Keratinocyte (primary cell): ENCODE results near the gene LGALS16. TPM values are rescaled to one million over a fixed set of nuclear protein-coding genes. Genes with fewer than 3 reads are reported as not detected.

Experiments used
- DNase-seq: peaks from one replicate; pipeline ENCODE4 v3.0.0-alpha.2; 2011; ENCODE audit warnings: low read depth, missing footprints, low spot score
- FAIRE-seq: peaks from 2 replicates; lab custom pipeline; 2011; peaks lifted over from hg19 to GRCh38; lab: Jason Lieb, UNC
- H2AFZ ChIP-seq: 2 replicates; pipeline ENCODE4 v1.6.0; 2012; ENCODE audit warnings: low read length, control low read depth, inconsistent platforms; ENCODE audit not compliant: control insufficient read depth
- H3K27ac ChIP-seq: 2 replicates; pipeline ENCODE4 v1.5.1; 2011; ENCODE audit warnings: low read length; ENCODE audit not compliant: control insufficient read depth, insufficient read depth
- H3K27me3 ChIP-seq: 3 replicates; pipeline ENCODE4 v1.6.0; 2011; ENCODE audit warnings: low read length; ENCODE audit not compliant: control insufficient read depth, insufficient read depth; ENCODE audit errors: extremely low read depth
- H3K36me3 ChIP-seq, 2 experiments: 2 replicates in 1 of 2; 3 replicates in 1 of 2; pipeline ENCODE4 v1.5.1; 2011; ENCODE audit warnings: low read length in 2 of 2, mild to moderate bottlenecking in 1 of 2; ENCODE audit not compliant: control insufficient read depth in 2 of 2, insufficient read depth in 2 of 2; ENCODE audit errors: extremely low read depth in 1 of 2
- H3K4me1 ChIP-seq: 3 replicates; pipeline ENCODE4 v1.5.1; 2011; ENCODE audit warnings: low read length; ENCODE audit not compliant: control insufficient read depth, insufficient read depth; ENCODE audit errors: extremely low read depth
- H3K4me2 ChIP-seq: 3 replicates; pipeline ENCODE4 v1.6.0; 2011; ENCODE audit warnings: low read depth, low read length; ENCODE audit not compliant: control insufficient read depth, insufficient read depth; ENCODE audit errors: extremely low read depth
- H3K4me3 ChIP-seq, 3 experiments: fragments of 200-600 bp in 1 of 3; sonication (generic) in 1 of 3; 2 replicates in 2 of 3; 3 replicates in 1 of 3; pipeline ENCODE4 v1.5.1; 2011 to 2016; ENCODE audit warnings: low read length in 3 of 3, mild to moderate bottlenecking in 3 of 3, control low read depth in 2 of 3, inconsistent platforms in 1 of 3, low read depth in 1 of 3, mixed read lengths in 1 of 3, mixed run types in 1 of 3, moderate library complexity in 1 of 3; ENCODE audit not compliant: control insufficient read depth in 2 of 3, insufficient read depth in 2 of 3; ENCODE audit errors: extremely low read depth in 1 of 3
- H3K79me2 ChIP-seq: 2 replicates; pipeline ENCODE4 v1.6.0; 2012; ENCODE audit warnings: low read length; ENCODE audit not compliant: control insufficient read depth, insufficient read depth
- H3K9ac ChIP-seq: 3 replicates; pipeline ENCODE4 v1.6.0; 2011; ENCODE audit warnings: low read length; ENCODE audit not compliant: control insufficient read depth, insufficient read depth; ENCODE audit errors: extremely low read depth
- H3K9me1 ChIP-seq: 3 replicates; pipeline ENCODE4 v1.6.0; 2011; ENCODE audit warnings: low read length; ENCODE audit not compliant: control insufficient read depth, insufficient read depth; ENCODE audit errors: extremely low read depth
- H3K9me3 ChIP-seq: 2 replicates; pipeline ENCODE4 v1.5.1; 2012; ENCODE audit warnings: low read depth, low read length; ENCODE audit not compliant: control insufficient read depth
- H4K20me1 ChIP-seq: 3 replicates; pipeline ENCODE4 v1.6.0; 2011; ENCODE audit warnings: low read length; ENCODE audit not compliant: control insufficient read depth, insufficient read depth; ENCODE audit errors: extremely low read depth
- EZH2 ChIP-seq: IDR thresholded peaks from one replicate; pipeline ENCODE4 v1.6.1; 2012; ENCODE audit warnings: inconsistent platforms, mild to moderate bottlenecking, low read length, moderate library complexity
- dilution Hi-C: fragments of 300-500 bp; cut with MboI; formaldehyde crosslinking; loops from one replicate; pipeline ENCODE4 v1.7.0; 2020; ENCODE audit warnings: low sequenced_read_pairs; ENCODE audit not compliant: extremely low pct_ligation_motif_present
- polyA minus RNA-seq, 3 experiments: library from RNA; depleted of rRNA, polyadenylated mRNA; stranded (reverse); fragments of >200 nt; gene quantifications; 1 replicate in 1 of 3; 2 replicates in 1 of 3; 3 replicates in 1 of 3; pipeline ENCODE4 v1.2.3, GENCODE V29; 2011
- polyA plus RNA-seq, 5 experiments: library from polyadenylated mRNA; depleted of rRNA in 3 of 5; stranded (reverse) in 3 of 5; stranded (forward) in 1 of 5; unstranded in 1 of 5; fragments of >200 nt; gene quantifications; 1 replicate in 1 of 5; 2 replicates in 3 of 5; 3 replicates in 1 of 5; pipeline versions ENCODE4 v1.2.1 to v1.2.3, GENCODE V29; 2011 to 2012; ENCODE audit warnings: missing spikeins in 2 of 5, low read depth in 1 of 5, low replicate concordance in 1 of 5
- TF ChIP-seq, protein P1 (sequence below), 3 experiments: IDR thresholded peaks in 1 of 3; conservative IDR thresholded peaks in 1 of 3; optimal IDR thresholded peaks in 1 of 3; 2 replicates in 2 of 3; 3 replicates in 1 of 3; pipeline versions ENCODE3 to v1.5.1; 2011; ENCODE audit warnings: low read length in 3 of 3, mild to moderate bottlenecking in 3 of 3, moderate library complexity in 2 of 3, control low read depth in 1 of 3, inconsistent platforms in 1 of 3; ENCODE audit not compliant: insufficient read depth in 2 of 3; ENCODE audit errors: extremely low read depth in 1 of 3

Gene LGALS16, protein sequence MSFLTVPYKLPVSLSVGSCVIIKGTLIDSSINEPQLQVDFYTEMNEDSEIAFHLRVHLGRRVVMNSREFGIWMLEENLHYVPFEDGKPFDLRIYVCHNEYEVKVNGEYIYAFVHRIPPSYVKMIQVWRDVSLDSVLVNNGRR
- polyA plus RNA-seq = not detected in 3 replicates
- not detected for polyA plus RNA-seq (2011; ENCODE audit: low read depth)
- not detected in 2 replicates for polyA plus RNA-seq (2011; cell fraction: cytosol; rRNA removed)
- polyA plus RNA-seq (2011; cell fraction: nucleus; rRNA removed) = not detected in 2 replicates
- not detected in 2 replicates for polyA plus RNA-seq (2012; ENCODE audit: low replicate concordance)
- polyA minus RNA-seq = not detected in 3 replicates
- polyA minus RNA-seq (2011; cell fraction: cytosol; rRNA and poly(A)+ RNA removed) = not detected
- polyA minus RNA-seq (2011; cell fraction: nucleus; rRNA and poly(A)+ RNA removed) = not detected in 2 replicates

DNA sequence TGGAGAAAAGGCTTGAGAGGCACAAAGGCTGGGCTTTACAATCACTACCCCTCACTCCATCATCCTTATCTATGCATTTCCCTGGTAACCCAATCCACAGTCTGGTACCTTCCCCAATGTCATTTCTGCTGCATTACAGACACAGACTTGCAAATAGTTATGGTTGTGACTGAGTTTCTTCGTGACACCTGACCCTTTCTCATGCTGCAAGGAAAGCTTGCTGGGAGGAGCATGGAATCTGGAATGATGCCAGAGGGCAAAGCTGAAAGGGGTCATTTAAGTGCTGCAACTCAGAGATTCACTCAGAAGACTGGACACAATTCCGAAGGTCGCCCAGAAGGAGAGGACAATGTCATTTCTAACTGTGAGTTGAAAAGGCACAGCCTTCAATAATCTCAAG is at the start of gene LGALS16:
LGALS16 (plus strand) TSS at position 301 of the 400 bp plus-strand sequence; CDS start at position 350, 49 bp downstream.
- H4K20me1 ChIP-seq = no peaks in the 10 kb centered on the region
- no peaks in the 10 kb centered on the region for H3K9me3 ChIP-seq
- no peaks in the 10 kb centered on the region for H3K27me3 ChIP-seq
- no peaks in the 10 kb centered on the region for H3K4me1 ChIP-seq
- TF ChIP-seq, protein P1, sequence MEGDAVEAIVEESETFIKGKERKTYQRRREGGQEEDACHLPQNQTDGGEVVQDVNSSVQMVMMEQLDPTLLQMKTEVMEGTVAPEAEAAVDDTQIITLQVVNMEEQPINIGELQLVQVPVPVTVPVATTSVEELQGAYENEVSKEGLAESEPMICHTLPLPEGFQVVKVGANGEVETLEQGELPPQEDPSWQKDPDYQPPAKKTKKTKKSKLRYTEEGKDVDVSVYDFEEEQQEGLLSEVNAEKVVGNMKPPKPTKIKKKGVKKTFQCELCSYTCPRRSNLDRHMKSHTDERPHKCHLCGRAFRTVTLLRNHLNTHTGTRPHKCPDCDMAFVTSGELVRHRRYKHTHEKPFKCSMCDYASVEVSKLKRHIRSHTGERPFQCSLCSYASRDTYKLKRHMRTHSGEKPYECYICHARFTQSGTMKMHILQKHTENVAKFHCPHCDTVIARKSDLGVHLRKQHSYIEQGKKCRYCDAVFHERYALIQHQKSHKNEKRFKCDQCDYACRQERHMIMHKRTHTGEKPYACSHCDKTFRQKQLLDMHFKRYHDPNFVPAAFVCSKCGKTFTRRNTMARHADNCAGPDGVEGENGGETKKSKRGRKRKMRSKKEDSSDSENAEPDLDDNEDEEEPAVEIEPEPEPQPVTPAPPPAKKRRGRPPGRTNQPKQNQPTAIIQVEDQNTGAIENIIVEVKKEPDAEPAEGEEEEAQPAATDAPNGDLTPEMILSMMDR (optimal IDR thresholded peaks at IDR 0.05 in 1 of 3, IDR thresholded peaks at IDR 0.05 in 1 of 3, conservative IDR thresholded peaks at IDR 0.05 in 1 of 3; ENCODE audit: extremely low read depth in 1 of 3, insufficient read depth in 2 of 3, low read length in 3 of 3) = no peak
- TF ChIP-seq EZH2 = no peak
- no peak within 1 kb of the TSS for H3K4me2 ChIP-seq
- no peaks in the 10 kb centered on the region for H3K36me3 ChIP-seq
- no peaks in the 10 kb centered on the region for H3K9me1 ChIP-seq
- no peak within 1 kb of the TSS for H3K4me3 ChIP-seq
- DNase-seq = no peak
- H3K79me2 ChIP-seq = no peaks in the 10 kb centered on the region
- dilution Hi-C loops = loop anchor here (5.0 kb wide), 1 partner anchor 93 kb away; no protein-coding TSS in a partner anchor
- FAIRE-seq = no peak
- no peak within 1 kb of the TSS for H2AFZ ChIP-seq
- no peak within 1 kb of the TSS for H3K27ac ChIP-seq
- H3K9ac ChIP-seq = no peak within 1 kb of the TSS

DNA sequence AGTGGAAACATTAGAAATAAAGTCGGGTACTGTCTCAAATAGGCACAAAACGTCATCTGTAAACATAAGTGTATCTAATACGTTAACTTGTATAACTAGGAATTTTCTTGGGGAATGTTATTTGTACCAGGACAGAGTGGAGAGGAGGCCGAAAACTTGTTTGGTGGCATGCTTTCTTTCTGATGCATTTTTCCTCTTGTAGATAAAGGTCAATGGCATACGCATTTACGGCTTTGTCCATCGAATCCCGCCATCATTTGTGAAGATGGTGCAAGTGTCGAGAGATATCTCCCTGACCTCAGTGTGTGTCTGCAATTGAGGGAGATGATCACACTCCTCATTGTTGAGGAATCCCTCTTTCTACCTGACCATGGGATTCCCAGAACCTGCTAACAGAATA is 48.7 kb upstream of the LGALS16 start:
- Histone ChIP-seq H3K9me3 (no peaks in the 10 kb centered on the region), H3K9me1 (no peaks in the 10 kb centered on the region), H3K79me2 (no peaks in the 10 kb centered on the region), H2AFZ (no peak overlapping the region), H3K9ac (no peak overlapping the region), H3K27me3 (no peaks in the 10 kb centered on the region), H3K4me2 (no peak overlapping the region), H4K20me1 (no peaks in the 10 kb centered on the region), H3K36me3 (no peaks in the 10 kb centered on the region), H3K4me3 (no peak overlapping the region), H3K4me1 (no peaks in the 10 kb centered on the region), H3K27ac (no peak overlapping the region)
- no peak for DNase-seq
- TF ChIP-seq EZH2 = no peak
- TF ChIP-seq, protein P1 (optimal IDR thresholded peaks at IDR 0.05 in 1 of 3, IDR thresholded peaks at IDR 0.05 in 1 of 3, conservative IDR thresholded peaks at IDR 0.05 in 1 of 3; ENCODE audit: extremely low read depth in 1 of 3, insufficient read depth in 2 of 3, low read length in 3 of 3) = no peak
- dilution Hi-C loops = no loop called here
- FAIRE-seq = no peak
